ENCODE data around the gene KIAA1671.
"Not testable (repeated sequence)": the region's sequence is repeated elsewhere in the genome, so short reads cannot be mapped to it uniquely, and the experiment has no call there.

The KIAA1671 gene

GRCh38 chr22:25237503-25237902 lies 285.0 kb downstream of the KIAA1671 start:
- Histone ChIP-seq H3K9me3 (ENCODE audit: control insufficient read depth, low read depth, low read length) (no peaks in the 10 kb centered on the region), H3K27me3 (ENCODE audit: control insufficient read depth, insufficient read depth, low read length) (no peaks in the 10 kb centered on the region), H3K9ac (ENCODE audit: low read length) (no peak overlapping the region), H3K4me3 (ENCODE audit: low read length) (no peak overlapping the region), H3K4me1 (ENCODE audit: control insufficient read depth, low read depth, low read length) (no peaks in the 10 kb centered on the region), H3K36me3 (ENCODE audit: control insufficient read depth, low read depth, low read length) (no peaks in the 10 kb centered on the region), H3K27ac (ENCODE audit: low read length) (no peak overlapping the region)

GRCh38 chr22:25238058-25238457 lies 285.5 kb downstream of the KIAA1671 start:
- not testable (repeated sequence) for H3K4me3 ChIP-seq (ENCODE audit: low read length); H3K27me3 ChIP-seq (ENCODE audit: control insufficient read depth, insufficient read depth, low read length); H3K36me3 ChIP-seq (ENCODE audit: control insufficient read depth, low read depth, low read length); H3K27ac ChIP-seq (ENCODE audit: low read length); H3K9me3 ChIP-seq (ENCODE audit: control insufficient read depth, low read depth, low read length); H3K9ac ChIP-seq (ENCODE audit: low read length); H3K4me1 ChIP-seq (ENCODE audit: control insufficient read depth, low read depth, low read length)
